Astrocyte of the spinal cord (primary cell): Measurements from ENCODE around the gene TCHHL1.
A peak's percentile ranks its signal among the peaks of the same experiment; 100 is the strongest.

ENCODE experiments used
- DNase-seq: peaks from one replicate; pipeline ENCODE4 v3.0.0; 2011; ENCODE audit warnings: low read depth, low spot score
- H3K4me3 ChIP-seq: 2 replicates; pipeline ENCODE4 v1.5.1; 2011; ENCODE audit warnings: low read depth, mild to moderate bottlenecking, low read length, moderate library complexity
- in situ Hi-C: cut with HindIII; loops from 2 replicates; pipeline ENCODE4 v1.10.0; 2017; ENCODE audit warnings: low sequenced_read_pairs
- TF ChIP-seq, protein P1 (sequence below): IDR thresholded peaks from 2 replicates; pipeline ENCODE4 v1.5.1; 2012; ENCODE audit warnings: low read depth, mild to moderate bottlenecking, low read length, inconsistent platforms

The TCHHL1 gene

DNA sequence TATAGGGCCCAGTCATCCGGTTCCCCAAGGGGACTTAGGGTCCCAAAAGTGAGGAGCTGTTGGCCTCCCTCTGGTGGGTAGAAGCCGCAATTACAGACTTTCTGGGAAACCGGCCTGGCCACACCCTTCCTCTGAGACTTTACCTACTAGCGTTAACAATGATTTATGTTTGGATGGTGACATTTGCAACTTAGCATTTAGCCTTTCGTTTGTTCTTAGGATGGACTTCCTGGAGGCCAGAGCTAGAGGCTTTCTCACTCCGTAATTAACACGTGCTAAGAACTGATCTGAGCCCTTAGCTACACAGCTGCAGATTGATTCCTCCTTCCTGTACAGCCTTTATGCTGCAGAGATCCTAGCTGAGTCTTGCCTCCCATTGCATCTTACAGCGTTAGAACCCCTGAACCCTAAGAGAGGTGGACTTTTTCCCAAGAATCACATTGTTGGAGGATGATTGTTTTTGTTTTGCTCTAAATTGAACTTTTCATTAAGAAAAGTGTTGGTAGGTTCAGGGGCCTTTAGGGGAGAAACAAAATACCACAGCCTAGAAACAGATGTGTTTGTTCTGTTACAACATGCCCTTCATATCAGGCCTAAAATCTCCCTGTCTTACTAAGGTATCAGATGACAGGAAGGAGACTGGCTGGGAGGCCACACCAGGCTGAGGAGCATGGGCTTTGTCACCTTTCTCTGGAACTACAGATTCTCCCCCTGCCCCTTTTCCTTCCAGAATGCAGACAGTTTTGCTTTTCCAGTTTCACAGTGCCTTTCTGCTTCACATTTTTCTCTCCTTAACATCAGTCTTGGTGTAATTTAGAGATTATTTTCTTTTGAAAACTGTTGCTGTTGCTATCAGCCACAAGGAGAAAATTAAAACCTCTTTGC, 54.0 kb downstream of the TCHHL1 start:
- in situ Hi-C loops: no loop called here
- TF ChIP-seq, protein P1, sequence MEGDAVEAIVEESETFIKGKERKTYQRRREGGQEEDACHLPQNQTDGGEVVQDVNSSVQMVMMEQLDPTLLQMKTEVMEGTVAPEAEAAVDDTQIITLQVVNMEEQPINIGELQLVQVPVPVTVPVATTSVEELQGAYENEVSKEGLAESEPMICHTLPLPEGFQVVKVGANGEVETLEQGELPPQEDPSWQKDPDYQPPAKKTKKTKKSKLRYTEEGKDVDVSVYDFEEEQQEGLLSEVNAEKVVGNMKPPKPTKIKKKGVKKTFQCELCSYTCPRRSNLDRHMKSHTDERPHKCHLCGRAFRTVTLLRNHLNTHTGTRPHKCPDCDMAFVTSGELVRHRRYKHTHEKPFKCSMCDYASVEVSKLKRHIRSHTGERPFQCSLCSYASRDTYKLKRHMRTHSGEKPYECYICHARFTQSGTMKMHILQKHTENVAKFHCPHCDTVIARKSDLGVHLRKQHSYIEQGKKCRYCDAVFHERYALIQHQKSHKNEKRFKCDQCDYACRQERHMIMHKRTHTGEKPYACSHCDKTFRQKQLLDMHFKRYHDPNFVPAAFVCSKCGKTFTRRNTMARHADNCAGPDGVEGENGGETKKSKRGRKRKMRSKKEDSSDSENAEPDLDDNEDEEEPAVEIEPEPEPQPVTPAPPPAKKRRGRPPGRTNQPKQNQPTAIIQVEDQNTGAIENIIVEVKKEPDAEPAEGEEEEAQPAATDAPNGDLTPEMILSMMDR: peak; percentile 80
- DNase-seq: peak; percentile 64

DNA sequence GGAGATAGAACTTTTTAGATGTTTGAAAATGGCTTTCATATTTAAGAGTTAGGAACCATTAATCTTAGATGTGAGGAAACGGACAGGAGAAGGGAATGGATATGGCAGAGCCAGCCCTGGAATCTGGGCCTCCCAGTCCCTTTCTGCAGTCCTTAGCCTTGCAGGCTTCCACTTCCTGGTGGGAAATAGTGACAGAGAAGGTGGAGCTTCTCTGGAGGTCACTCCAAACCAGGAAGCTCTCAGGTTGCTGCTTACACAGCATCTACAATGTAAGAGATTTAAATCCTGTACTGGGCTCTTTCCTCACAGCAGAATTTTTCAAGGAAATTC, 54.6 kb downstream of the TCHHL1 start:
- TF ChIP-seq, protein P1: no peak
- in situ Hi-C loops: no loop called here
- peak overlapping the region; percentile 93 for H3K4me3 ChIP-seq
- DNase-seq: no peak

More for the DNA sequence above, 54.0 kb downstream of the TCHHL1 start:
- peak overlapping the region; percentile 93 for H3K4me3 ChIP-seq
